Activated CD4-positive, CD25-positive, alpha-beta regulatory T cell treated with anti-CD3 and anti-CD28 coated beads, Interleukin-2, amount 50 U/mL, for 16 hours (primary cell): Measurements from ENCODE around the gene ENG.
"Not testable (repeated sequence)": the region's sequence is repeated elsewhere in the genome, so short reads cannot be mapped to it uniquely, and the experiment has no call there.

Experiments
- DNase-seq: peaks from one replicate; pipeline ENCODE4 v3.0.0-alpha.2; 2020; ENCODE audit warnings: low read depth, low spot score

ENG gene

GRCh38 chr9:127793093-127793708, 61.3 kb downstream of the ENG start:
- no peak for DNase-seq

- no peak for DNase-seq
These were observed 61.9 kb downstream of the ENG start for GRCh38 chr9:127792417-127793031.

- DNase-seq = no peak
These were observed 63.4 kb downstream of the ENG start for GRCh38 chr9:127791085-127791484.

GRCh38 chr9:127790094-127790855, 64.2 kb downstream of the ENG start:
- no peak for DNase-seq

- DNase-seq = no peak
These were observed 65.3 kb downstream of the ENG start for GRCh38 chr9:127789179-127789578.

- DNase-seq = no peak
These were observed 66.0 kb downstream of the ENG start for GRCh38 chr9:127788337-127789011.

- no peak for DNase-seq
These were observed 67.7 kb downstream of the ENG start for GRCh38 chr9:127786773-127787104.

- DNase-seq = peak; percentile 88
These were observed 68.3 kb downstream of the ENG start, which contains the start of gene CDK9 for GRCh38 chr9:127785933-127786772. Gene CDK9 (plus strand): TSS chr9:127786034. CDS start chr9:127786149, 115 bp downstream.

- DNase-seq = peak; percentile 86
These were observed 69.2 kb downstream of the ENG start for GRCh38 chr9:127785023-127785932.

GRCh38 chr9:127783111-127784008, 71.1 kb downstream of the ENG start:
- peak; percentile 46 for DNase-seq

GRCh38 chr9:127781806-127782205, 72.7 kb downstream of the ENG start:
- no peak for DNase-seq

- DNase-seq = not testable (repeated sequence)
These were observed 73.5 kb downstream of the ENG start for GRCh38 chr9:127780909-127781308.

- DNase-seq = no peak
These were observed 74.2 kb downstream of the ENG start for GRCh38 chr9:127780126-127780885.

GRCh38 chr9:127779136-127779981, 75.1 kb downstream of the ENG start:
- DNase-seq = peak; percentile 36

GRCh38 chr9:127778280-127779135, 76.0 kb downstream of the ENG start, which contains the start of gene SH2D3C:
Gene SH2D3C (minus strand): TSS chr9:127778666. CDS start chr9:127778627, 39 bp downstream.
- DNase-seq = no peak

- no peak for DNase-seq
These were observed 77.0 kb downstream of the ENG start for GRCh38 chr9:127777368-127777980.
